Panc1 (cell line): ENCODE measurements around the gene FDPS.

Experiments
- SIN3A ChIP-seq: IDR thresholded peaks from 2 replicates; pipeline ENCODE4 v1.6.1; 2012; ENCODE audit warnings: low read depth, mild to moderate bottlenecking, low read length, moderate library complexity, borderline replicate concordance; ENCODE audit not compliant: insufficient read depth
- TF ChIP-seq, protein P1 (sequence below): fragments of 450-650 bp; IDR thresholded peaks from 2 replicates; pipeline ENCODE4 v1.5.1; 2017; ENCODE audit warnings: mild to moderate bottlenecking

DNA sequence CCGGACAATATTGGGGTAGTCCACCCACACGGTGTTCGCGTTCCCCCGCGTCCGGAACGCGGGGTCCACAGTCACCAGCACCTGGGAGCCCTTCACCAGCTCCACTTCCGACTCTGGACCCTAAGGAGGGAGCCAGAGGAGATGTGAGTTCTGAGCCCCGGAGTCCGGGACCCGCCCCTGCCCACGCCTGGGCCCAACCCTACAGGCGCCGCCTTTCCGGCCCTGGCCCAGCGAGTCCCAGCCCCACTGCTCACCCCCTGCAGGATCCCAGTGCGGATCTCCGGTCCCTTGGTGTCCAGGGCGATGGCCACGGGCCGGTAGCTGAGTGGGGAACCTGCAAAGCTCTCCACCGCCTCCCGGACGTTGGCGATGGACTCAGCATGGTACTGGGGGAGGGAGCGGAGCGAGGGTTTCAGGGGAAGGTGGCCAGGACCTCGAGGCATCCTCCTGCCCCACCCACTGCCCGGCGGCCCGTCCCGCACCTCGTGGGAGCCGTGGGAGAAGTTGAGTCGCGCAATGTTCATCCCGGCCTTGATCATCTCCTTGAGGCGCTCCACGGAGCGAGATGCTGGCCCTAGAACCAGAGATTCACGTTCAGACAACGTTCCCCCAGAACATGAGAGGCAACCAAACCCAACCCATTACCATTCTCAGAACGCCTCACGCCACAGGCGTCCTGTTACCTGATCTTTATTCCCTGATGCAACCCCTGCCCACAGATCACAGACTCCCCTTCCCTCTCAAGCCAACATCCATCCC, 13.3 kb upstream of the FDPS start:
- TF ChIP-seq SIN3A: no peak
- TF ChIP-seq, protein P1, sequence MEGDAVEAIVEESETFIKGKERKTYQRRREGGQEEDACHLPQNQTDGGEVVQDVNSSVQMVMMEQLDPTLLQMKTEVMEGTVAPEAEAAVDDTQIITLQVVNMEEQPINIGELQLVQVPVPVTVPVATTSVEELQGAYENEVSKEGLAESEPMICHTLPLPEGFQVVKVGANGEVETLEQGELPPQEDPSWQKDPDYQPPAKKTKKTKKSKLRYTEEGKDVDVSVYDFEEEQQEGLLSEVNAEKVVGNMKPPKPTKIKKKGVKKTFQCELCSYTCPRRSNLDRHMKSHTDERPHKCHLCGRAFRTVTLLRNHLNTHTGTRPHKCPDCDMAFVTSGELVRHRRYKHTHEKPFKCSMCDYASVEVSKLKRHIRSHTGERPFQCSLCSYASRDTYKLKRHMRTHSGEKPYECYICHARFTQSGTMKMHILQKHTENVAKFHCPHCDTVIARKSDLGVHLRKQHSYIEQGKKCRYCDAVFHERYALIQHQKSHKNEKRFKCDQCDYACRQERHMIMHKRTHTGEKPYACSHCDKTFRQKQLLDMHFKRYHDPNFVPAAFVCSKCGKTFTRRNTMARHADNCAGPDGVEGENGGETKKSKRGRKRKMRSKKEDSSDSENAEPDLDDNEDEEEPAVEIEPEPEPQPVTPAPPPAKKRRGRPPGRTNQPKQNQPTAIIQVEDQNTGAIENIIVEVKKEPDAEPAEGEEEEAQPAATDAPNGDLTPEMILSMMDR: no peak
